Measurements from ENCODE around the gene PDPK1.

GRCh38 chr16:2587891-2588565, 50.2 kb downstream of the PDPK1 start:
- TF ChIP-seq CTCF (conservative IDR thresholded peaks at IDR 0.05; ENCODE audit: low read depth in 2 of 2): no peak
- no peak for TF ChIP-seq POLR2AphosphoS5 (IDR thresholded peaks at IDR 0.05; ENCODE audit: low read depth)
- TF ChIP-seq EZH2 (IDR thresholded peaks at IDR 0.05; ENCODE audit: low read depth, unreplicated experiment): no peak
- TF ChIP-seq EZH2phosphoT487 (IDR thresholded peaks at IDR 0.05; ENCODE audit: unreplicated experiment): no peak
- no peak for TF ChIP-seq STAT1 (IDR thresholded peaks at IDR 0.05; ENCODE audit: unreplicated experiment)
- no peak for TF ChIP-seq REST (IDR thresholded peaks at IDR 0.05; ENCODE audit: unreplicated experiment)

Measured in GM23338 (cell line).